Adipocyte (in vitro differentiated cells): Measurements from ENCODE around the gene SUFU.

Source experiments
- DNase-seq: peaks from one replicate; pipeline ENCODE4 v3.0.0-alpha.2; 2015; ENCODE audit warnings: low read depth
- H3K27me3 ChIP-seq: replicated peaks from 2 replicates; pipeline ENCODE4 v1.7.0; 2013; ENCODE audit warnings: mild to moderate bottlenecking, low read length, moderate library complexity; ENCODE audit not compliant: control insufficient read depth, insufficient read depth
- H3K36me3 ChIP-seq: 2 replicates; pipeline ENCODE4 v1.7.0; 2013; ENCODE audit warnings: low read length, mild to moderate bottlenecking, moderate library complexity; ENCODE audit not compliant: control insufficient read depth, insufficient read depth, severe bottlenecking
- H3K4me1 ChIP-seq: 2 replicates; pipeline ENCODE4 v1.7.0; 2013; ENCODE audit warnings: mild to moderate bottlenecking, low read length, moderate library complexity; ENCODE audit not compliant: control insufficient read depth, insufficient read depth
- H3K4me3 ChIP-seq: 2 replicates; pipeline ENCODE4 v1.7.0; 2013; ENCODE audit warnings: mild to moderate bottlenecking, low read length, moderate library complexity
- H3K9ac ChIP-seq: 2 replicates; pipeline ENCODE4 v1.7.0; 2013; ENCODE audit warnings: mild to moderate bottlenecking, low read length, moderate library complexity
- H3K9me3 ChIP-seq: 2 replicates; pipeline ENCODE4 v1.7.0; 2013; ENCODE audit warnings: mild to moderate bottlenecking, low read length, moderate library complexity; ENCODE audit not compliant: control insufficient read depth

The SUFU gene

DNA sequence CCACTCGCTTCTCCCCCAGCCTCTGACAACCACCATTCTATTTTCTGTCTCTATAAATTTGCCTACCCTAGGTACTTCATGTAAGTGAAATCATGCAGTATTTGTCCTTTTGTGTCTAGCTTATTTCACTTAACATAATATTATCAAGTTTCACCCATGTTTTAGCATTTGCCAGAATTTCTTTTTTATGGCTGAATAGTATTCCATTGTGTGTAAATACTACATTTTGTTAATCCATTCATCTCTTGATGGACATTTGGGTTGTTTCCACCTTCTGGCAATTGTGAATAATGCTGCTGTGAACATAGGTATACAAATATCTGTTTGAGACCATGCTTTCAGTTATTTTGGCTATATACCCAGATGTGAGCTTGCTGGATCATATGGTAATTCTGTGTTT lies 83.1 kb downstream of the SUFU start:
- no peak overlapping the region for H3K9ac ChIP-seq
- H3K9me3 ChIP-seq, result no peaks in the 10 kb centered on the region
- DNase-seq, result no peak
- no peaks in the 10 kb centered on the region for H3K36me3 ChIP-seq
- no peak overlapping the region for H3K4me3 ChIP-seq
- H3K4me1 ChIP-seq, result no peaks in the 10 kb centered on the region
- H3K27me3 ChIP-seq, result no peaks in the 10 kb centered on the region

- no peak overlapping the region for H3K4me3 ChIP-seq
These were observed 85.1 kb downstream of the SUFU start for GRCh38 chr10:102588875-102589274.

GRCh38 chr10:102593074-102593803 lies 89.5 kb downstream of the SUFU start:
- H3K9me3 ChIP-seq, result no peaks in the 10 kb centered on the region
- H3K9ac ChIP-seq, result no peak overlapping the region
- peaks cover 9% of the 10 kb centered on the region for H3K36me3 ChIP-seq
- H3K4me3 ChIP-seq, result no peak overlapping the region
- peaks cover 31% of the 10 kb centered on the region for H3K4me1 ChIP-seq
- no peak for DNase-seq
- no peaks in the 10 kb centered on the region for H3K27me3 ChIP-seq

More at GRCh38 chr10:102588875-102589274, 85.1 kb downstream of the SUFU start:
- Histone ChIP-seq H3K27me3 (no peaks in the 10 kb centered on the region), H3K9me3 (no peaks in the 10 kb centered on the region), H3K4me1 (peaks cover 10% of the 10 kb centered on the region), H3K9ac (no peak overlapping the region), H3K36me3 (no peaks in the 10 kb centered on the region)
- no peak for DNase-seq

DNA sequence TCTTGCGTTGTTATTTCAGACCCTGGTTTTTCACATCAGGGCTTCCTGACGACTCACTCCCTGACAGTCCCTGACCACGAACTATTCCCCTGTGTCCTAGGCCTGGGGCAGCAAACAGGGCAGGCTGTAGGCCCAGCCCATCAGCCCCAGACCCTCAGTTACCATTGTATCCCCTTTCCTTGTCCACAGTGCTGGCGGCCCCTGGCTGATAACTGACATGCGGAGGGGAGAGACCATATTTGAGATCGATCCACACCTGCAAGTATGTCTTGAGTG lies 90.0 kb downstream of the SUFU start:
- Histone ChIP-seq H3K4me3 (no peak overlapping the region), H3K9me3 (no peaks in the 10 kb centered on the region), H3K9ac (no peak overlapping the region), H3K4me1 (peaks cover 36% of the 10 kb centered on the region), H3K27me3 (no peaks in the 10 kb centered on the region), H3K36me3 (peaks cover 9% of the 10 kb centered on the region)
- DNase-seq, result no peak

- peaks cover 52% of the 10 kb centered on the region for H3K4me1 ChIP-seq
- H3K9me3 ChIP-seq, result no peaks in the 10 kb centered on the region
- no peak for DNase-seq
- peak overlapping the region; percentile 23 for H3K9ac ChIP-seq
- no peaks in the 10 kb centered on the region for H3K27me3 ChIP-seq
- H3K36me3 ChIP-seq, result peaks cover 9% of the 10 kb centered on the region
- no peak overlapping the region for H3K4me3 ChIP-seq
These were observed 91.5 kb downstream of the SUFU start for GRCh38 chr10:102595293-102595692.

- DNase-seq, result no peak
- no peak overlapping the region for H3K4me3 ChIP-seq
- H3K27me3 ChIP-seq, result no peaks in the 10 kb centered on the region
- no peaks in the 10 kb centered on the region for H3K9me3 ChIP-seq
- H3K36me3 ChIP-seq, result peaks cover 9% of the 10 kb centered on the region
- H3K9ac ChIP-seq, result peak overlapping the region; percentile 5
- H3K4me1 ChIP-seq, result peaks cover 58% of the 10 kb centered on the region
These were observed 92.1 kb downstream of the SUFU start for GRCh38 chr10:102595897-102596296.

- Histone ChIP-seq H3K27me3 (no peaks in the 10 kb centered on the region), H3K4me1 (peaks cover 64% of the 10 kb centered on the region), H3K9ac (peak overlapping the region; percentile 50), H3K36me3 (peaks cover 9% of the 10 kb centered on the region), H3K9me3 (no peaks in the 10 kb centered on the region), H3K4me3 (no peak overlapping the region)
- peak; percentile 65 for DNase-seq
These were observed 92.8 kb downstream of the SUFU start for GRCh38 chr10:102596506-102596971.

GRCh38 chr10:102597131-102597991 lies 93.6 kb downstream of the SUFU start:
- no peak overlapping the region for H3K4me3 ChIP-seq
- H3K9me3 ChIP-seq, result no peaks in the 10 kb centered on the region
- H3K36me3 ChIP-seq, result peaks cover 9% of the 10 kb centered on the region
- no peak for DNase-seq
- H3K9ac ChIP-seq, result peak overlapping the region; percentile 50
- peaks cover 73% of the 10 kb centered on the region for H3K4me1 ChIP-seq
- H3K27me3 ChIP-seq, result no peaks in the 10 kb centered on the region

DNA sequence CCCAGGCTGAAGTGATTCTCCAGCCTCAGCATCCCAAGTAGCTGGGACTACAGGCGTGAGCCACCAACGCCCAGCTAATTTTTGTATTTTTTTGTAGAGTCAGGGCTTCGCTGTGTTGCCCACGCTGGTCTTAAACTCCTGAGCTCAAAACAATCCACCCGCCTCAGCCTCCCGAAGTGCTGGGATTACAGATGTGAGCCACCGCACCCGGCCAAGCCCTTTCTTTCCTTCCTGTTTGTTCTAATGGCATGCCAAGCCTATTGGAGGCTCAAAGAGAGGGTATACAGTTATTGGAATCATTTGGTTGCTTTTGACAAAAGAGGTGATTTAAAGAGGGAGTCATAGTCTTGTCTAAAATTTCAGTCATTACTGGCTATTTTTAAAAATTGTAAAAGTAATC lies 94.5 kb downstream of the SUFU start:
- Histone ChIP-seq H3K4me3 (no peak overlapping the region), H3K9ac (peak overlapping the region; percentile 50), H3K4me1 (peaks cover 74% of the 10 kb centered on the region), H3K36me3 (peaks cover 9% of the 10 kb centered on the region), H3K9me3 (no peaks in the 10 kb centered on the region), H3K27me3 (no peaks in the 10 kb centered on the region)
- no peak for DNase-seq

- peak; percentile 48 for DNase-seq
- Histone ChIP-seq H3K4me3 (peak overlapping the region; percentile 42), H3K9me3 (no peaks in the 10 kb centered on the region), H3K4me1 (peaks cover 86% of the 10 kb centered on the region), H3K36me3 (peaks cover 5% of the 10 kb centered on the region), H3K9ac (peak overlapping the region; percentile 77), H3K27me3 (no peaks in the 10 kb centered on the region)
These were observed 96.0 kb downstream of the SUFU start for GRCh38 chr10:102599565-102600327.

- H3K27me3 ChIP-seq, result no peaks in the 10 kb centered on the region
- no peaks in the 10 kb centered on the region for H3K36me3 ChIP-seq
- H3K9ac ChIP-seq, result peak overlapping the region; percentile 77
- peak overlapping the region; percentile 2 for H3K4me3 ChIP-seq
- H3K9me3 ChIP-seq, result no peaks in the 10 kb centered on the region
- H3K4me1 ChIP-seq, result peaks cover 91% of the 10 kb centered on the region
- DNase-seq, result no peak
These were observed 97.0 kb downstream of the SUFU start for GRCh38 chr10:102600816-102601215.
